Iris pigment epithelial cell (primary cell): ENCODE results near the gene BLVRB.
"Not testable (repeated sequence)": the region's sequence is repeated elsewhere in the genome, so short reads cannot be mapped to it uniquely, and the experiment has no call there.

Experiments
- DNase-seq: peaks from one replicate; pipeline ENCODE4 v3.0.0-alpha.2; 2011; ENCODE audit warnings: low read depth

Gene BLVRB

DNA sequence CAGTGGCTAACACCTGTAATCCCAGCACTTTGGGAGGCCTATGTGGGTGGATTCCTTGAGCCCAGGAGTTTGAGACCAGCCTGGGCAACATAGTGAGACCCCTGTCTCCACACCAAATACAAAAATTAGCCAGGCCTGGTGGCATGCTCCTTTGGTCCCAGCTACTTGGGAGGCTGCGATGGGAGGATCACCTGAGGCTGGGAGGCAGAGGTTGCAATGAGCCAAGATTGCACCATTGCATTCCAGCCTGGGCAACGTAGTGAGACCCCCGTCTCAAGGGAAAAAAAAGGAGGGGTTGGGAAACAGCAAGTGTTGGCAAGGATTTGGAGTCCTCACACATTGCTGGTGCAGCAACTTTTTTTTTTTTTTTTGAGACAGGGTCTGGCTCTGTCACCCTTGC lies 20.5 kb upstream of the BLVRB start:
- DNase-seq = no peak

- peak; percentile 25 for DNase-seq
Measured at GRCh38 chr19:40475878-40476644, 10.5 kb upstream of the BLVRB start.

GRCh38 chr19:40474737-40475136 lies 9.2 kb upstream of the BLVRB start:
- DNase-seq = no peak

- no peak for DNase-seq
Measured at GRCh38 chr19:40472516-40472915, 7.0 kb upstream of the BLVRB start.

- DNase-seq = no peak
Measured at GRCh38 chr19:40471111-40471510, 5.6 kb upstream of the BLVRB start.

DNA sequence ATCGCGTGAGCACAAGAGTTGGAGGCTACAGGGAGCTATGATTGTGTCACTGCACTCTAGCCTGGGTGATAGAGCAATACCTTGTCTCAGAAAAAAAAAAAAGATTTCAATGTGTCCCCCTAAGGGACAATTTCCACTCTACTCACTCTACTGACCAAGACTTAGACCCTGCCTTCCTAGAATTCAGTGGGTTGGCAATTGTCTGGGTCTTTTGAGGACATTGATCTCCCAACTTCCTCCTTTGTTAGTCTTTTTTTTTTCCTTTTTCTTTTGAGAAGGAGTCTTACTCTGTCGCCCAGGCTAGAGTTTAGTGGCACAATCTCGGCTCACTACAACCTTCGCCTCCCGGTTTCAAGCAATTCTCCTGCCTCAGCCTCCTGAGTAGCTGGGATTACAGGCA lies 3.5 kb upstream of the BLVRB start:
- DNase-seq = no peak

DNA sequence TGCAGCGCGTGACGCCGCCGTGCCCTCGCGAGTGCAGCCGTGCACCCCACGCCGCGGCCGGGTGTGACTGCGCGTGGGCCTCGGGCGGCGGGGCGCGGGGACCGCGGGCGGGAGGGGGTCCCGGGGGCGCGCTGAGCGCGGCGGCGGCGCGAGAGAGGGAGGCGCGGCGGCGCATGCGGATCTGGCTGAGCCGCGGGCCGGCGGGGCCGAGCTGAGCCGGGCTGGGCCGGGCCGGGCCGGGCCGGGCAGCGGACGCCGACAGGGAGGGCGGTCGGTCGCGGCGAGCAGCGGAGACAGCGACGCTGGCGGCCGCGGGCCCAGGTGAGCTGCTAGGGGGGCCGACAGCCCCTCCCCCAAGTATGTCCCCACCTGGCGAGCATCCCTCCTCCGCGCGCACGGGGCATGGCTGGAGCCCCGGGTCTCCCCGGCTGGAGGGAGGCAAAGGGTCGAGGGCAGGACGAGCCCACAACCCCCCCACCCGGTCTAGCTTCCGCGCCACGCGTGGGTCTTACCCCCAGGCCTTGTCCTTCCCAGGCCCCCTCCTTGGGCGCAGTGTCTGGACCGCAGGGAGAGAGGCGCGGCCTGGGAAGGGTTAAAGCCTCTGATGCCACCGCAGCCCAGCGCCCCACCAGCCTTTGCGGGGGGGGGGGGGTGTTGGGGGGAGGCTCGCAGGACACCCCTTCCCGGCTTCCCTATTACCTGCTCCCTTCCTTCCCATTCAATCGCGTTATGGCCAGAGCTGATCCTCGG lies 1.6 kb upstream of the BLVRB start, which contains the start of gene SPTBN4:
SPTBN4 (plus strand) TSS at position 17 of the 750 bp plus-strand sequence. CDS start 5,621 bp downstream, outside the sequence.
- DNase-seq = no peak

DNA sequence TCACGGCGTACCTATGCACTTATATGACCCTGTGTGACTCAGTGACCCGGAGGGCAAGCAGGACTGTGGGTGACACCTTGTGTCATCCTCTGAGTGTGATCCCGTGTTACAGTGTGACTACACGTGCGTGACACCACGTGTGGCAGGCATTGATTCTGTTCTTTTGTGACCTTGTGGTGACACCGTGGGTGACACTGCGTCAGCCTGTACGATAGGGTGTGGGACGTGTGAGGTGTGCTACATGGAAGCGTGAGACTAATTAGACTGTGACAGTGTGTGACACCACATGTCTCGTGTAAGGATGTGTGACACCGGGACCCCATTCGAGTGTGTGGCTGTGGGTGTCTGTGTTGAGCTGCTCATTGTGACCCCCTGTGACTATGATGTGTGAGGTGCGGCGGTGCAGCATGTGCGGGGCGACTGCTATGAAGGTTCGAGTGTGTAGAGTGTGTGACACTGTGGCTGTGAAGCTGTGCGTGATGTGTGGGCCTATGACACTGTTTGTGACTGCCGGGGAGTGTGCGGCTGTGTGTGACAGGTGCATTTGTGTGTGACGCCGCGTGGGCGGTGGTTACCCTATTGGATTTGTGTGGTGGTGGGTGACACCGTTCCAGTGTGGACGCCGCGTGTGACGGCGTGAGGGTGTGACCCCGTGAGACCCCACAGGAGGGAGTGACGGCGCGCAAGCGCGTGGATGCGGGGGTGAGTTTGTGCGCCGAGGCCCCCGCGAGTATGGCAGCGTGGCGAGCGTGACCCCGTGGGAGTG lies 857 bp upstream of the BLVRB start:
- DNase-seq = no peak

GRCh38 chr19:40465025-40465556 lies 454 bp downstream of the BLVRB start:
- DNase-seq = peak; percentile 85

GRCh38 chr19:40464059-40465024 lies 1.2 kb downstream of the BLVRB start:
- peak; percentile 89 for DNase-seq

DNA sequence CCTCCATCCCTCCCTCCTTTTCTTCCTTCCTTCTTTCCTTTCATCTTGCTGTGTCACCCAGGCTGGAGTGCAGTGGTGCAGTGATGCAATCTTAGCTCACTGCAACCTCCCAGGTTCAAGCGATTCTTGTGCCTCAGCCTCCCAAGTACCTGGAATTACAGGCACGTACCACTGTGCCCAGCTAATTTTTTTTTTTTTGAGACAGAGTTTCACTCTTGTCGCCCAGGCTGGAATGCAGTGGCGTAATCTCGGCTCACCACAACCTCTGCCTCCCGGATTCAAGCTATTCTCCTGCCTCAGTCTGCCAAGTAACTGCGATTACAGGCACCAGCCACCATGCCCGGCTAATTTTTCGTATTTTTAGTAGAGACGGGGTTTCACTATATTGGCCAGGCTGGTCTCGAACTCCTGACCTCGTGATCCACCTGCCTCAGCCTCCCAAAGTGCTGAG lies 1.9 kb downstream of the BLVRB start:
- DNase-seq = peak; percentile 36

DNA sequence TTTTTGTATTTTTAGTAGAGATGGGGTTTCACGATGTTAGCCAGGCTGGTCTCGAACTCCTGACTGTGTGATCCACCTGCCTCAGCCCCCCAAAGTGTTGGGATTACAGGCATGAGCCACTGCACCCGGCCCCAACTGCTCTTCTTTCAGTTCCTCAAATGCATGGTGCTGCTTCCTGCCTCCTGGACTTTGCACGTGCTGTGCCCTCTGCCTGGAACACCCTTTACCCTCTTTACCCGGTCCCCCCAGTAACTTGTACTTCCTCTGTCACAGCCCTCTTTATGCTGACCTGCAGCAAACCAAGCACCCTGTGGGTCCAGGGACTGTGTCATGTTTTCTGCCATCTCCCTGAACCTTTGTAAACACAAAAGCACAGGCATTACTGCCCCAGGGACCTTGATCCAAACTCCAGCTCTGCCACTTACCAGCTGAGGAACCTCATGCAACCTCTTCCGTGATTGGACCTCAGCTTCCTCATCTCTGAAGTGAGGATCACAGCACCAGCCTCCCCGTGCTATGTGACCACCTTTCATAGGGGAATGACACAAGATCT lies 3.8 kb downstream of the BLVRB start:
- no peak for DNase-seq

DNA sequence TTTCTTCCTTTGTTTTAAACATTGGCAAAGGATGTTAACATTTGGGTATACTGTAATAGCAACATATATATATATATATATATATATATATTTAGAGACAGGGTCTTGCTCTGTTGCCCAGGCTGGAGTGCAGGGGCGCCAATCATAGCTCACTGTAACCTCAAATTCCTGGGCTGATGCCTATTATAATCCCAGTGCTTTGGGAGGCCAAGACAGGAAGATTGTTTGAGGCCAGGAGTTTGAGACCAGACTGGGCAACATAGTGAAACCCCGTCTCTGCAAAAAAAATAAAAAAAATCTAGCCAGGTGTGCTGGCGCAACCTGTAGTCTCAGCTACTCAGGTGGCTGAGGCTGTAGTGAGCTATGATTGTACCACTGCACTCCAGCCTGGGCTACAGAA lies 5.4 kb downstream of the BLVRB start:
- DNase-seq = no peak

- no peak for DNase-seq
Measured at GRCh38 chr19:40458597-40458974, 7.0 kb downstream of the BLVRB start.

- DNase-seq = no peak
Measured at GRCh38 chr19:40457953-40458596, 7.5 kb downstream of the BLVRB start.

DNA sequence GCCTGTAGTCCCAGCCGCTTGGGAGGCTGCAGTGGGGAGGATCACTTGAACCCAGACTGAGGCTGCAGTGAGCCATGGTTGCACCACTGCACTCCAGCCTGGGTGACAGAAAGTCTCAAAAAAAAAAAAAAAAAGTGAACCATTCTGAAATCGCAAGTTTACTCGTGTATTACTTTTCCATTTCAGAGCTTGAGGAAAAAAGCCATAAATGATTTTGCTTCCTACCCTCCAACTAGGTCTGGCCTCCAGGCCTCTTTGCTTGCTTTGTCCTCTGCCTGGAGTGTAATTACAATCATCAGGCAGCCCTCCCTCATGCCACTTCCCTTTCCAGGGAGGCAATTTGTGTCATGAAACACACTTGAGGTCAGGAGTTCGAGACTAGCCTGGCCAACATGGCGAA lies 8.5 kb downstream of the BLVRB start:
- no peak for DNase-seq

DNA sequence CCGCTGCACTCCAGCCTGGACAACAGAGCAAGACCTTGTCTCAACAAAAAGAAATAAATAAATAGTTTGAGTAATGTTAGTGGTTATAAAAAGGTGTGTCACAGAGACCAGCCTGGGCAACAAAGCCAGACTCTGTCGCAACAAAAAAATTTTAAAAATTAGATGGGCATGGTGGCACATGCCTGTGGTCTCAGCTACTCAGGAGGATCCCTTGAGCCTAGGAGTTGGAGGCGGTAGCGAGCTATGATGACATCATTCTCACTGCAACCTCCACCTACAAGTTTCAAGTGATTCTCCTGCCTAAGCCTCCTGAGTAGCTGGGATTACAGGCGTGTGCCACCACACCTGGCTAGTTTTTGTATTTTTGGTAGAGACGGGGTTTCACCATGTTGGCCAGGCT lies 11.6 kb downstream of the BLVRB start:
- not testable (repeated sequence) for DNase-seq

DNA sequence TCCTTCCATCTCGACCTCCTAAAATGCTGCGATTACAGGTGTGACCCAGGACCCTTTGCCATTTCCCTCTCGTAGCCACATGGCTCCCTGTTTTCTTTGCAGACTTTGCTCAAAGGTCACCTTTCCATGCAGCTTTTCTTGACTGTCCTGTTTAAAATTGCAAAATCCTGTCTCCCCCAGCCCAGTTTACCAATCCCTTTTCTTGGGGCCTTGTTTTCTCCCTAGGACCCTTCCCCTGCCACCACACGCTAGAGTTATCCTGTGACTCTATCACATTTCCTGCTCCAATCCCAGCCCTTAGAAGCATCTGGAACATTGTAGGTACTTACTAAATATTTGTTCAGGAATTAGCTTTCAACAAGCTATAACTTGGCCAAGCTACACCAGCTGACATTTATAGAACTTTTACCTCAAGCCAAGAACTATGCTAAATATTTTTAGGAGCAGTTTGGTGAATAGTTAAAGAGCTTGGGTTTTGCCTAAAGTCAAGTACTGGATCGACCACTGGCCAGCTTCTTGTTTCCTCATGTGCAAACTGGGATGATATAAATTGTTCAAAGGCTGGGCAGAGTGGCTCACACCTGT lies 12.3 kb downstream of the BLVRB start:
- no peak for DNase-seq

DNA sequence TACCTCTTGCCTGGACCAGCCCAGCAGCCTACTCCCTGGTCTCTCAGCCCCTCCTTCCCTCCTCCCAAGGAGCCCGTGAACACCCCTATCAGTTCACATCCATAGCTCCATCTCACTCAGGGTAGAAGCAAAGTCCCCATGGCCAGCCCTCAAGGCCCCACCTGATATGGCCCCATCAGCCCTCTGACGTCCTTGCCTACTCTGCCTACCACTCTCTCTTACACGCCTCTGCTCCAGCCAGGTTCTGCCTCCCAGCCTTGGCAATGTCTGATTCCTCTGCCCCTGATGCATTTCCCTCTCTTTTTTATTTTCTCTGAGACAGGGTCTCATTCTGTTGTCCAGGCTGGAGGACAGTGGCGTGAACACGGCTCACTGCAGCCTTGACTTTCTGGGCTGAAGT lies 13.5 kb downstream of the BLVRB start:
- no peak for DNase-seq

DNA sequence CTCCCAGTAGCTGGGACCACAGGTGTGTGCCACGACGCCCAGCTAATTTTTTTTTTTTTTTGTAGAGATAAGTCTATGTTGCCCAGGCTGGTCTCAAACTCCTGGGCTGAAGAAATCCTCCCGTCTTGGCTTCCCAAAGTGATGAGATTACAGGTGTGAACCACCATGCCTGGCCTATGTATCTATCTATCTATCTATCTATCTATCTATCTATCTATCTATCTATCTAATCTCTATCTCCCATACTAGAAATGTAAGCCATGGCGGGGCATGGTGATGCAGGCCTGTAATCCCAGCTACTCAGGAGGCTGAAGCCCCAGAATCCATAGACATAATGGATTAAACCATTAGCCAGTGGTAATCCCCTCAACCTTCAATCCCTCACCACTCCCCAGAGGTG lies 14.9 kb downstream of the BLVRB start:
- DNase-seq = no peak
